ENCODE results near the gene GABRB3.

The GABRB3 gene

DNA sequence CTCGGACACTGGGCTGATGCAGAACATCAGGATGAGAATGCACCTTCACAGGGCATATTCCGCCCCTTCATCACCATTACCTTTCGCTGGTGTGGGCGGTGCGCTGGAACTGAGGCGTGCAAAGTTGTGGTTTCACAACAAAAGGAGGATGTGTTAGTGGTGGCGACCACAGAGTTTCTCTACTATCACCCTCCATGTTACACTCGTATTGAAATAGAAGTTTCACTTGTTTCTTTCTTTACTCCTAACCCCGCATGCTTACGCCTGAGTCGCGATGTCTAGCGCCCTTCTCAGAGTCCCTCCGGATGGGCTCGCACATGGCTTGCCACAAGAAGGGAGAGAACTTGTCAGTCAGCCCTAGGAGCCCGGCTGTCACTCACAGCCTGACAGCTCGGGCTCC, 148.7 kb downstream of the GABRB3 start:
- no peak for DNase-seq

- no peak for DNase-seq
Measured at GRCh38 chr15:26623071-26623470, 149.8 kb downstream of the GABRB3 start.

DNA sequence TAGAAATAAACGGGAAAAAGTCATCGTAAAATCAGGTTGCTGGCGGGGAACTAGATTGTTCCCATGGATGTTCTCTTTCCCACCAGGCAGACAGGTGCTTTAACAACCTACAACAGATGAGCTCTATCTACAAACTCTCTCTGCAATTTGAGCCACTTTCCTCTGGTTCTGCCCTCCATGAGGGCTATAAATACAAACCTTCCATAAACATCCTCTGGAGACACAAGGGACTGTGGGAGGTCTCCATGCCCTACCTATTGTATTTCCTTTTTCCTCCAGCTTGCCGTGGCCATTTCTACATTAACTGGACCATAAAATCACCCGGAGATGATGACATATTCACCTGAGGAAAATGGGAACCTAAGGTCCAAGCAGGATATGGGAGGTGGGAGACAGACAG, 151.1 kb downstream of the GABRB3 start:
- no peak for DNase-seq

- no peak for DNase-seq
Measured at GRCh38 chr15:26620528-26621458, 152.1 kb downstream of the GABRB3 start.

GRCh38 chr15:26615927-26616302, 157.0 kb downstream of the GABRB3 start:
- no peak for DNase-seq

GRCh38 chr15:26615188-26615926, 157.5 kb downstream of the GABRB3 start:
- no peak for DNase-seq

DNA sequence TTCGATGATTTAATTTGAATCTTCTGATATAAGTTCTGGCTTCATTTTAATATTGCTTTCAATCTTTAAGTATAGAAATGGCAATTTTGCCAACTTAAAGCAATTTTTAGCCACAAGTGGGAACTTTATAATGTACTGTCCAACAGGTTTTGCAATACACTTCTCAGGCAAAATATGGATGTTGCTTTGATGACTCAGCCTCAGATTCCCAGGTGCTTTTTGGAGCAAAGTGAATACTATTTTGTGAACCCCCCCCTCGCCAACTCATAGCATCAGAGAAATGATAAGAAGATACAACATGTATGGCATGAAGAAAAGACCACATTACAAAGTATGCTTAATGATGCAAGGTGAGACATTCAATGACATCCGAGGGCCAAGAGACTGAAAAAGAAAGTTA, 158.1 kb downstream of the GABRB3 start:
- DNase-seq: no peak

DNA sequence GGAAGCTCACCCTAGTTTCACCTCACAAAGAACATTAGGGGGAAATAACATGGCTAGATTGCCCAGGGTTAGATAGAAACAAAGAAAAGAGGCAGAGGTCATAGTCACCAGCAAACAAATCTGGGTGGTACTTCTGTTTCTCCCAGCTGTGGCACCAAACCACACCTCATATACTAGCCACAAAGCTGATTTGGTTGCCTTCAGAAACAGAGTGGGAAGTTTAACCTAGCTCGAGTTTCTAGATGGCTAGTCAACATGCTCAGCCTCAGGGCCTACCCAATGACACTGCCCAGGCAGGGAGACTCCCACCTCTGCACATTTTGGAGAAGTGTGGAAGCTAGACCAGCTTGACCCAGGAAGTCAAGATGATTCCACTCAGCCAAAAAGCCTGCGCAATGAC, 174.2 kb downstream of the GABRB3 start:
- DNase-seq: no peak

- no peak for DNase-seq
Measured at GRCh38 chr15:26595611-26596010, 177.3 kb downstream of the GABRB3 start.

- DNase-seq: no peak
Measured at GRCh38 chr15:26590676-26591075, 182.2 kb downstream of the GABRB3 start.

- no peak for DNase-seq
Measured at GRCh38 chr15:26582840-26583239, 190.0 kb downstream of the GABRB3 start.

- DNase-seq: no peak
Measured at GRCh38 chr15:26580943-26581342, 191.9 kb downstream of the GABRB3 start.

DNA sequence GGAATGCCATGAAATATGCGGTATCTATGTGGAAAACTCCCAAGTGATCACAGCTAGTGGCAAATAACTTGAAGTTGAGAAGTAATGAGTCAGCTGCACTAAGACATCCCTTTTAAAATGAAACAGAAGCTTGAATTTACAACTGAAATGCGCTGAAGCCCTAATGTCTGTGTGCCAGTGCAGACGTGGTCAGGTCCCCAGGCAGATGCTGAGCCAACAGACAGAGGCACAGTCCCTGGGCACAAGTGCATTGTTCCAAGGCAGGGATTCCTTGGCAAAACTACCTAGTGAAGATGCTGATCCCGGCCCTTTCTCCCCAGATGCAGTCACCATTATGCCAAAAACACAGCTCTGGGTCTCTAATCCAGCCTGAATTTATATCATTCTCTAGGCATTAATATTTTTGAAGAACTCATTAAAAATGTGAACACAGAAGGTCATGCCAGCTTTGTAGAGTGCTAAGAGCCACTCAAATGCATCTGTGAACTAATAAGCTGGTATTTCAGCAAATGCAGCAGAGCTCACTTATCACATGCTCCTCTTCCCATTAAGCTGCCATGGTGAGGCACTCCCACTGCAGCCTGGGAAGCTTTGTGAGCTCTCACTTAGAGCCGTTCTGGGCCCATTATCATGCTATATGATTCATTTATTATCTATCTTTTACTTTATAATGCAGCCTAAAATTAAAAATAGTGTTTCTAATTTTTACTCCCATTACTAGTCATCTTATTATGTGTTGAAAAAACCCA, 200.1 kb downstream of the GABRB3 start:
- DNase-seq: no peak

GRCh38 chr15:26571346-26571745, 201.5 kb downstream of the GABRB3 start:
- DNase-seq: no peak

DNA sequence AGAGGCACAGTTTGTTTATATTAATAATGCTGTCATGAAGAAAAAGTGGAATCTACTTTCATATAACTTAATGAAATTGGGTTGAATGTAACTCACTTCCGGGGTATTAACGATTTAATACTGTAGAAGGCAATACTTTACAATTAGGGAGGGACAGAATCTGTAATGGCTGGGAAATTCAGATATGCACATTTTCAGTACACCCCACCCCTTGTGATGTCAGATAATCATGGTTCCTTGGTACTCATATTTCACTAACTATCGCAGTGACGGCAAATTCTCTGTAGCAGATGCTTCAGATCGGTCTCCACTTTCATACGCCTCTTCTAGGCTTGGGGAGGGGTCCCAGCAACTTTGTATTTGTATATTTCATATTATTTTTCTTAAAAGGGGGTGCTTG, 207.3 kb downstream of the GABRB3 start:
- DNase-seq: no peak

DNA sequence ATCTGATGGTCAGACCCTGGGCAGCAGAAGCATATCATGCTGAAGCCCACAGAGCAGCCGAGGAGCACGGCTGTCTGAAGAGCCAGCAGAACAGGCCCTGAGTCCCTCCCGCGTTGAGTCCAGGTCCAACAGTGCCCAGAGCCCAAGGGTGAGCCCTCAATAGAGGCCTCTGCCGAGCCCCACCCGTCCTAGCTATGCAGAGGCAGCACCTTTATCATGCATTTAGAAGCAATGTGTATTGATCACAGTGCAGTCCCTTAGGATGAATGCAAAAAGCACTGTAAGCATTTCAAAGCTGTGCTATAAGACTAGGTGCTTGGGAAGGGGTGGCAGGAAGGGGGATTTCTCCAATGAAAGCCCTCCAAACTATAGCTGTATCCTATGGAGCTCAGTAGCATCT, 208.5 kb downstream of the GABRB3 start:
- DNase-seq: no peak

DNA sequence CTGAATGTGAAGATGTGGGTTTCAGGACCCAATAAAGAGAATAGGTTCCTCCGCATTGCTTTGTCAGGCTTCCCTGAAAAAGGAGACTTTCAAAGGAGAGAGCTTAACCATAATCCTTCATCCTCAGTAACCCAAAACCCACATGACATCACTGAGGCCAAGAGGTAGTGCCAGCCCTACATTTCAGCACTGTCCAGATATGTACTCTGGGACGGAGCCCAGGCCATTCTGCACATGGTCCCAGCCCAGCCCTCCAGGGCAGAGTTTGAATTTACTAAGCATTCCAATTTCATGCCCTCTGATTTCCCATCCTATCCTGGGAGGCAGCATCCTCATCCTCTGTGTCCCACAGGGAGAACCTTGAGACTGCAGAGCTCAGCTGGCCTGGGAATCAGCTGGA, 210.5 kb downstream of the GABRB3 start:
- no peak for DNase-seq

- DNase-seq: no peak
Measured at GRCh38 chr15:26561896-26562295, 211.0 kb downstream of the GABRB3 start.

DNA sequence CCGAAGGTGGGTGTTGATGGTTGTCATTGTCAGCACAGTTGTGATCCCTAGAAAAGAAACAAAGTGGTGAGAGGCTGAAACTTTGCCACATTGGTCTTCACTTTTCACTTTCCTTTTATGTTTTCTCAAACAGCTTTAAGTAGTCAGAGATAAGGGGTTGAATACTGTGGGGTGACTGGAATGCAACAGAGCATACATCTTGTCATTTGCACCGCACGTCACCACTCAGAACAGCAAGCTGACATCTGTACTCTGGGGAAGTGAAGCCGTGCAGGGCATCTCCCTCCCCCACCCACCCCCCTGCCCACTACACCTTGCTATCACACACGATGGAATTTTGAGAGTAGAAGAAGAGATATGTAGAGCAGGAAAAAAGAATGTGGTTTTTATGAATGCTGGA, 211.7 kb downstream of the GABRB3 start:
- no peak for DNase-seq

DNA sequence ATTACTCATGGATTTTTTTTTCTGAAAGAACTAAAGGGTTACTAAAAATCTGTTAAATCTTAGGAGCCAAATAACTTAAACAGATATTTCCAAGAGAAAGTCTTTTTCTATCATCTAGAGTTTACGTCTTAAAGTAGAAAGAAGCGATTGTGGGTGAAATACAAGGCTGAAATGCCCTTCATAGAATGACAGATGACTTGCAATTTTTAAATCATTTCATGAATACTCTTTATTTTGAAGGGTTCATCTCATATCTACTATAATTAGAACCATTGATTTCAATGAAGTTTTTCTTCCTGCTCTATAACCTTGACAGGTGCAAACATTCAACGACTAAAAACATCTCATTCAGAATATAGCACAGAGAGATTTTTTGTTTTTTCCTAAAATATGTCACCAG, 217.0 kb downstream of the GABRB3 start:
- DNase-seq: no peak

DNA sequence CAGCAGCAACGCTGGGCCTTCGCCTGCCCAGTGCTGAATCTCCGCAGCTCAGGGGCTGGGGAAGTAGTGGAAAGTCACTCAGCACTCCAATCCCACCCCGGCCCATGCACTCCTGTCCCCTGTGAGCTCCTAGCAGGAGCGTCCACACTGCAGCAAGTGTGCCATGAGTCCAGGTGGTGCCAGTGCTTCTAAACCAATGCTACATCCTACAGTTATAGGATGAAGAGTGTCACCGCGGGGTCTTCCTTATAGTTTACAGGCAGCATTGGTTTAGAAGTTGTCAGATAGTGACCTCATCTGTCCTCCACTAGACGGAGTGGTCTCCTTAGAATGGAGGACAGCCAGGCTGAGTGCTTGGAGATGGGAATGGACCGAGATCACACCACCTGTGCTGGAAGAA, 221.4 kb downstream of the GABRB3 start:
- DNase-seq: no peak

GRCh38 chr15:26550880-26551279, 222.0 kb downstream of the GABRB3 start:
- no peak for DNase-seq

- no peak for DNase-seq
Measured at GRCh38 chr15:26537663-26538062, 235.2 kb downstream of the GABRB3 start.

GRCh38 chr15:26531489-26531888, 241.4 kb downstream of the GABRB3 start:
- no peak for DNase-seq

All from NCI-H2171 (cell line).